ENCODE data around the gene APOA5. TPM values are rescaled to one million over a fixed set of nuclear protein-coding genes. Genes with fewer than 3 reads are reported as not detected.

APOA5 gene
- total RNA-seq, 1 experiment from 2014 or later = 0.11 TPM

DNA sequence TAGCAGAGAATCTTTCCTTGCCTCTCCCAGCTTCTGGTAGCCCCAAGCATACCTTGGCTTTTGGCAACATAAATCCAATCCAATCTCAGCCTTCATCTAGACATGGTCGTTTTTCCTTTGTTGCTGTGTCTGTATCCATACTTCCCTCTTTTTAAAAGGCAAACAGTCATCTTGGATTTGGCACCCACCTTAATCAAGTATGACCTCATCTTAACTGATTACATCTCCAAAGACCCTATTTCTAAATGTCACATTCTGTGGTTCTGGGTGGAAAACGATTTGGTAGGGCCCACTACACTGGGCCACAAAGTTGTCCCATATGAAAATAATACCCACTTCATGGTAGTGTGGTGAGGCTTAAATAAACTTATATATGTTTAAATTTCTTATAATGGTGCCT, 19.7 kb downstream of the APOA5 start:
- H3K36me3 Mint-ChIP-seq (ENCODE audit: insufficient read depth in 1 of 3, low read depth in 3 of 3) = peaks cover 5 to 41% (median 27%) of the 10 kb centered on the region in 3 experiments; a peak in 6 of 7 replicates
- Histone ChIP-seq H3K9me3 (ENCODE audit: control insufficient read depth, low read depth, low read length) (no peaks in the 10 kb centered on the region), H3K27ac (ENCODE audit: insufficient read length, low read depth, low read length) (peak overlapping the region; percentile 61)

More for the DNA sequence above, 19.7 kb downstream of the APOA5 start:
- no peaks in the 10 kb centered on the region for H3K9me3 Mint-ChIP-seq
- Histone ChIP-seq H4K8ac (replicated peaks; ENCODE audit: insufficient read length, low read depth, low read length) (no peak overlapping the region), H4K91ac (ENCODE audit: insufficient read length, low read depth, low read length) (no peak overlapping the region), H3K4ac (ENCODE audit: low read depth, low read length) (no peak overlapping the region), H2AK5ac (ENCODE audit: insufficient read length, low read length) (no peak overlapping the region), H2AFZ (ENCODE audit: low read length) (no peak overlapping the region), H3K23ac (ENCODE audit: insufficient read length, low read depth, low read length) (no peak overlapping the region), H2BK15ac (ENCODE audit: low read depth, low read length) (no peak overlapping the region), H4K5ac (ENCODE audit: insufficient read length, low read depth, low read length) (no peak overlapping the region), H3K56ac (ENCODE audit: insufficient read length, low read depth, low read length) (no peak overlapping the region), H3K79me1 (ENCODE audit: insufficient read depth, low read depth, low read length, poor library complexity, severe bottlenecking) (peaks cover 7% of the 10 kb centered on the region), H3K23me2 (ENCODE audit: insufficient read length, low read depth, low read length, poor library complexity, severe bottlenecking) (peaks cover 12% of the 10 kb centered on the region), H3K4me1 (ENCODE audit: insufficient read depth, low read length) (peaks cover 4% of the 10 kb centered on the region; the same call in 1 of the 2 replicates), H3K4me2 (ENCODE audit: insufficient read depth, insufficient read length, low read length) (peak overlapping the region; percentile 100), H3K79me2 (ENCODE audit: insufficient read depth, low read length) (peaks cover 11% of the 10 kb centered on the region; the same call in 1 of the 2 replicates), H4K20me1 (ENCODE audit: control insufficient read depth, insufficient read depth, insufficient read length) (no peaks in the 10 kb centered on the region), H3K27me3 (ENCODE audit: insufficient read depth, low read length) (no peaks in the 10 kb centered on the region), H3T11ph (ENCODE audit: low read length) (no peak overlapping the region), H3K18ac (ENCODE audit: insufficient read length, low read depth, low read length) (no peak overlapping the region), H2BK5ac (ENCODE audit: insufficient read length, low read length) (no peak overlapping the region), H3K9ac (ENCODE audit: extremely low read depth, insufficient read length, low read length) (peak overlapping the region; percentile 95), H2BK12ac (ENCODE audit: insufficient read length, low read depth, low read length) (no peak overlapping the region), H2BK120ac (ENCODE audit: low read depth, low read length, poor library complexity, severe bottlenecking) (no peak overlapping the region), H2BK20ac (ENCODE audit: low read depth, low read length, poor library complexity, severe bottlenecking) (no peak overlapping the region), H3K14ac (ENCODE audit: insufficient read depth, low read length) (no peak overlapping the region)
- H3K4me3 Mint-ChIP-seq = peak overlapping the region; percentile 95 to 97
- H3K27ac Mint-ChIP-seq = peak overlapping the region in 2 of 3 experiments; percentile 2 to 96; a peak in 2 of 7 replicates
- WGBS (ENCODE audit: extremely low coverage, insufficient read length, low lambda C conversion rate) = no CpG with 5 or more reads among the region's 2 CpGs
- DNase-seq = no peak
- no peaks in the 10 kb centered on the region for H3K27me3 Mint-ChIP-seq (ENCODE audit: low read depth)
- TF ChIP-seq, protein P1, sequence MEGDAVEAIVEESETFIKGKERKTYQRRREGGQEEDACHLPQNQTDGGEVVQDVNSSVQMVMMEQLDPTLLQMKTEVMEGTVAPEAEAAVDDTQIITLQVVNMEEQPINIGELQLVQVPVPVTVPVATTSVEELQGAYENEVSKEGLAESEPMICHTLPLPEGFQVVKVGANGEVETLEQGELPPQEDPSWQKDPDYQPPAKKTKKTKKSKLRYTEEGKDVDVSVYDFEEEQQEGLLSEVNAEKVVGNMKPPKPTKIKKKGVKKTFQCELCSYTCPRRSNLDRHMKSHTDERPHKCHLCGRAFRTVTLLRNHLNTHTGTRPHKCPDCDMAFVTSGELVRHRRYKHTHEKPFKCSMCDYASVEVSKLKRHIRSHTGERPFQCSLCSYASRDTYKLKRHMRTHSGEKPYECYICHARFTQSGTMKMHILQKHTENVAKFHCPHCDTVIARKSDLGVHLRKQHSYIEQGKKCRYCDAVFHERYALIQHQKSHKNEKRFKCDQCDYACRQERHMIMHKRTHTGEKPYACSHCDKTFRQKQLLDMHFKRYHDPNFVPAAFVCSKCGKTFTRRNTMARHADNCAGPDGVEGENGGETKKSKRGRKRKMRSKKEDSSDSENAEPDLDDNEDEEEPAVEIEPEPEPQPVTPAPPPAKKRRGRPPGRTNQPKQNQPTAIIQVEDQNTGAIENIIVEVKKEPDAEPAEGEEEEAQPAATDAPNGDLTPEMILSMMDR (conservative IDR thresholded peaks at IDR 0.05) = no peak
- H3K4me1 Mint-ChIP-seq = peaks cover 21 to 22% of the 10 kb centered on the region in 2 experiments

Data from H9 (cell line).